Loucy (cell line): Measurements from ENCODE around the gene THSD8.
A peak's percentile ranks its signal among the peaks of the same experiment; 100 is the strongest.

ENCODE experiments used
- H2AFZ ChIP-seq: fragments of 200-600 bp; sonication (generic); 2 replicates; pipeline ENCODE4 v1.6.0; 2016; ENCODE audit warnings: antibody characterized with exemption, mild to moderate bottlenecking, low read length, moderate library complexity
- H3F3A ChIP-seq: fragments of 200-600 bp; 2 replicates; pipeline ENCODE4 v1.6.0; 2016; ENCODE audit warnings: antibody characterized with exemption, low read depth, mild to moderate bottlenecking
- H3K27me3 ChIP-seq: fragments of 200-600 bp; sonication (generic); 2 replicates; pipeline ENCODE4 v1.6.1; 2014; ENCODE audit warnings: low read length, mild to moderate bottlenecking; ENCODE audit not compliant: insufficient read depth, poor library complexity, severe bottlenecking
- H3K36me3 ChIP-seq: fragments of 200-600 bp; sonication (generic); 2 replicates; pipeline ENCODE4 v1.6.1; 2016; ENCODE audit warnings: low read length; ENCODE audit not compliant: insufficient read depth
- H3K4me1 ChIP-seq: fragments of 200-600 bp; sonication (generic); 2 replicates; pipeline ENCODE4 v1.5.1; 2014; ENCODE audit warnings: low read length, mild to moderate bottlenecking; ENCODE audit not compliant: insufficient read depth, poor library complexity, severe bottlenecking
- H3K4me2 ChIP-seq: fragments of 200-600 bp; sonication (generic); 2 replicates; pipeline ENCODE4 v1.6.0; 2014; ENCODE audit warnings: antibody characterized with exemption, low read length, low read depth, mild to moderate bottlenecking; ENCODE audit not compliant: poor library complexity, severe bottlenecking
- H3K4me3 ChIP-seq: fragments of 200-600 bp; sonication (generic); 2 replicates; pipeline ENCODE4 v1.5.1; 2014; ENCODE audit warnings: low read length, mild to moderate bottlenecking, mixed read lengths; ENCODE audit not compliant: poor library complexity, severe bottlenecking
- H3K79me2 ChIP-seq: fragments of 200-600 bp; sonication (generic); 2 replicates; pipeline ENCODE4 v1.6.1; 2014; ENCODE audit warnings: low read length; ENCODE audit not compliant: insufficient read depth
- H3K9ac ChIP-seq: fragments of 200-600 bp; sonication (generic); 2 replicates; pipeline ENCODE4 v1.6.0; 2014; ENCODE audit warnings: mild to moderate bottlenecking, low read depth, low read length, moderate library complexity; ENCODE audit not compliant: poor library complexity, severe bottlenecking
- H3K9me2 ChIP-seq: fragments of 200-600 bp; sonication (generic); replicated peaks from 2 replicates; pipeline ENCODE4 v1.6.1; 2016; ENCODE audit warnings: low read depth, low read length, mixed read lengths
- H3K9me3 ChIP-seq: fragments of 200-600 bp; sonication (generic); 2 replicates; pipeline ENCODE4 v1.6.1; 2014; ENCODE audit warnings: mild to moderate bottlenecking, antibody characterized with exemption, low read length, low read depth; ENCODE audit not compliant: insufficient read depth
- H4K20me1 ChIP-seq: fragments of 200-600 bp; sonication (generic); 2 replicates; pipeline ENCODE4 v1.6.0; 2014; ENCODE audit warnings: antibody characterized with exemption, low read length, mild to moderate bottlenecking; ENCODE audit not compliant: insufficient read depth, poor library complexity, severe bottlenecking
- EZH2phosphoT487 ChIP-seq: fragments of 200-600 bp; IDR thresholded peaks from 2 replicates; pipeline ENCODE4 v1.6.1; 2018; ENCODE audit warnings: antibody characterized with exemption, mild to moderate bottlenecking, moderate library complexity, borderline replicate concordance
- TF ChIP-seq, protein P1 (sequence below): fragments of 200-600 bp; sonication (generic); conservative IDR thresholded peaks from 2 replicates; pipeline ENCODE4 v1.5.1; 2014; ENCODE audit warnings: mild to moderate bottlenecking, antibody characterized with exemption, low read length

THSD8 gene

DNA sequence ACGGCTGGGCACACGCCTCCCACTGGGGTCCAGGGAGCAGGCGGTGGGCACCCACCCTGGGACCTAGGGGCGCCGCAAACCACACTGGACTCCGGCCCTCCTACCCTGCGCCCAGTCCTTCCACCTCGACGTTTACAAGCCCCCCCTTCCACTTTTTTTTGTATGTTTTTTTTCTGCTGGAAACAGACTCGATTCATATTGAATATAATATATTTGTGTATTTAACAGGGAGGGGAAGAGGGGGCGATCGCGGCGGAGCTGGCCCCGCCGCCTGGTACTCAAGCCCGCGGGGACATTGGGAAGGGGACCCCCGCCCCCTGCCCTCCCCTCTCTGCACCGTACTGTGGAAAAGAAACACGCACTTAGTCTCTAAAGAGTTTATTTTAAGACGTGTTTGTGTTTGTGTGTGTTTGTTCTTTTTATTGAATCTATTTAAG is 9.0 kb upstream of the THSD8 start:
- H2AFZ ChIP-seq, result peak overlapping the region; percentile 78
- H3K4me1 ChIP-seq, result peaks cover 35% of the 10 kb centered on the region
- no peaks in the 10 kb centered on the region for H4K20me1 ChIP-seq

DNA sequence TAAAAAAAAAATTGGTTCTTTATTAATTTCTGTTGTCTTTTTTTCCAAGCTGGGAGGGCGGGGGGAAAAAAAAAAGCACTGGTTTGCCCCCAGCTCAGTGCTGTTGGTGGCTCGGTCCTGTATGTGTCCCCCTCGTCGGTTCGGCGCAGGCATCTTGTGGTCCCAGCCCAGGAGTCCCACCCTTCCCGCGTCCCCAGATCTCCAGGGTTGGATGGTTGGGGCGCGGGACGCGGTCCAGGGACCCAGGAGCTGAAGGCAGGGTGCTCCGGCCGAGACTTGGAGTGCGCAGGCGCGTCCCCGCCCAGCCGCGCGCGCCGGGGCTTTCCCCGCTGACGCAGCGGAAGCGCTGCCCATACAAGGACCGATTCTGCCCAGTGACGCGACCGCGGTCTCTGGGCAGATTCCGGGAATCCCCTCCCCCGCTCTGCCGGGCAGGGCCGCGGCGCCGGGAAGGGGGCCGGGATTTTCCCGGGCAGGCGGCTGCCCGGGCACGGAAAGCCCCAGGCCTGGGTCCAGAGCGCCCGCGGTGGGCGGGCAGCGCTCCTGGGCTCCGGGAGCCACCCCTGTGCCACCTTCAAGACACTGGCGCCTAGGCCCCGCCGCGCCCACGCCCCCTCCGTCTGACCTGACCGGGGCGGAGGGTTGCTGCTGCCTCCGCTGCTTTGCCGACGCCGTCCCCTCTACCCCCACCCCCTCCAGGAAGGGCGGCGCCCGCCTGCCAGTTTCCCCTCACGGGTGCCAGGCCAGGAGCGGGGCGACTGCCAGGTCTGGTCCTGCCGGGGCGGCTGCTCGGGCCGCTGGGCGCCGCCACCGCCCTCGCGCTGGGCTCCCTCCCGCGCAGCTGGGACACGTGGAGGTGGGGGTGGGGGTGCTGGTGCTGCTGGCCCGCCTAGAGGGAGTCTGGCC is 8.3 kb upstream of the THSD8 start:
- Histone ChIP-seq H3K4me3 (peak overlapping the region; percentile 96), H3K9me2 (no peaks in the 10 kb centered on the region), H3K27me3 (no peaks in the 10 kb centered on the region), H3K4me2 (peak overlapping the region; percentile 96), H3K9ac (peak overlapping the region; percentile 94), H3K36me3 (no peaks in the 10 kb centered on the region), H3K79me2 (peaks cover 21% of the 10 kb centered on the region), H3K4me1 (peaks cover 35% of the 10 kb centered on the region), H3F3A (no peaks in the 10 kb centered on the region; the same call in 1 of the 2 replicates), H2AFZ (peak overlapping the region; percentile 78), H3K9me3 (no peaks in the 10 kb centered on the region), H4K20me1 (no peaks in the 10 kb centered on the region)
- TF ChIP-seq, protein P1, sequence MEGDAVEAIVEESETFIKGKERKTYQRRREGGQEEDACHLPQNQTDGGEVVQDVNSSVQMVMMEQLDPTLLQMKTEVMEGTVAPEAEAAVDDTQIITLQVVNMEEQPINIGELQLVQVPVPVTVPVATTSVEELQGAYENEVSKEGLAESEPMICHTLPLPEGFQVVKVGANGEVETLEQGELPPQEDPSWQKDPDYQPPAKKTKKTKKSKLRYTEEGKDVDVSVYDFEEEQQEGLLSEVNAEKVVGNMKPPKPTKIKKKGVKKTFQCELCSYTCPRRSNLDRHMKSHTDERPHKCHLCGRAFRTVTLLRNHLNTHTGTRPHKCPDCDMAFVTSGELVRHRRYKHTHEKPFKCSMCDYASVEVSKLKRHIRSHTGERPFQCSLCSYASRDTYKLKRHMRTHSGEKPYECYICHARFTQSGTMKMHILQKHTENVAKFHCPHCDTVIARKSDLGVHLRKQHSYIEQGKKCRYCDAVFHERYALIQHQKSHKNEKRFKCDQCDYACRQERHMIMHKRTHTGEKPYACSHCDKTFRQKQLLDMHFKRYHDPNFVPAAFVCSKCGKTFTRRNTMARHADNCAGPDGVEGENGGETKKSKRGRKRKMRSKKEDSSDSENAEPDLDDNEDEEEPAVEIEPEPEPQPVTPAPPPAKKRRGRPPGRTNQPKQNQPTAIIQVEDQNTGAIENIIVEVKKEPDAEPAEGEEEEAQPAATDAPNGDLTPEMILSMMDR, result no peak
- no peak for TF ChIP-seq EZH2phosphoT487

More for the DNA sequence above, 9.0 kb upstream of the THSD8 start:
- peak overlapping the region; percentile 94 for H3K9ac ChIP-seq
- H3K4me3 ChIP-seq, result peak overlapping the region; percentile 96
- H3K27me3 ChIP-seq, result no peaks in the 10 kb centered on the region
- H3K9me3 ChIP-seq, result no peaks in the 10 kb centered on the region
- H3K4me2 ChIP-seq, result peak overlapping the region; percentile 96
- no peaks in the 10 kb centered on the region; the same call in 1 of the 2 replicates for H3F3A ChIP-seq
- no peaks in the 10 kb centered on the region for H3K36me3 ChIP-seq
- TF ChIP-seq, protein P1, result no peak
- no peak for TF ChIP-seq EZH2phosphoT487
- no peaks in the 10 kb centered on the region for H3K9me2 ChIP-seq
- peaks cover 21% of the 10 kb centered on the region for H3K79me2 ChIP-seq

DNA sequence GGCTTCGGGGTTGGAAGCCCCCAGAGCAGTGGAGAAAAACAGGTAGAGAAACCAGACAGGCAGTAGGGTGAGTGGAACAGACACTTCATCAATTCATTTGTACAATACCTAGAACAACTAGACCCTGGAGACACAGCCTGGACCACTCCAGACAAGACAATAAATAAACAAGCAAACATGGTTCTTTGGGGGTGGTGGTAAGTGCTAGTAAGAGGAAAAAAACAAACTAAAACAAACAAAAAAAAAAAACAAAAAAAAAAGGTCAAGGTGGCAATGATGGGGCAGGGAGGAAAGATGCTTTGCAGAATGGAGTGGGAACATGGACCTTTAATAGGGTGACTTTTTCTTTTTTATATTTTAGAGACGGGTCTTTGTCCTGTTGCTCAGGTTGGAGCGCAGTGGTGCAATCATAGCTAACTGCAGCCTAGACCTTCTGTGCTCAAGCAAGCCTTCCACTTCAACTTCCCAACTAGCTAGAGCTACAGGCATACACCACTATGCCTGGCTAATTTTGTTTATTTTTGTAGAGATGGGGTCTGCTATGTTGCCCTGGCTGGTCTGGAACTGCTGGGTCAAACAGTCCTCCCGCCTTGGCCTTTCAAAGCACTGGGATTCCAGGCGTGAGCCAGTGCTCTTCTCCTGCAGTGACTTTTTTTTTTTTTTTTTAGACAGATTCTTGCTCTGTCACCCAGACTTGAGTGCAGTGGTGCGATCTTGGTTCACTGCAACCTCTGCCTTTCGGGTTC is 7.5 kb upstream of the THSD8 start:
- H3K36me3 ChIP-seq, result peaks cover under 1% of the 10 kb centered on the region; the same call in 1 of the 2 replicates
- no peaks in the 10 kb centered on the region for H3K9me2 ChIP-seq
- H3F3A ChIP-seq, result no peaks in the 10 kb centered on the region; the same call in 1 of the 2 replicates
- peaks cover 23% of the 10 kb centered on the region for H3K79me2 ChIP-seq
- no peaks in the 10 kb centered on the region for H3K9me3 ChIP-seq
- H3K4me3 ChIP-seq, result peak overlapping the region; percentile 96
- H3K4me1 ChIP-seq, result peaks cover 35% of the 10 kb centered on the region
- no peaks in the 10 kb centered on the region for H4K20me1 ChIP-seq
- H3K4me2 ChIP-seq, result peak overlapping the region; percentile 96
- H2AFZ ChIP-seq, result peak overlapping the region; percentile 78; the same call in 1 of the 2 replicates
- no peak for TF ChIP-seq EZH2phosphoT487
- TF ChIP-seq, protein P1, result no peak
- peak overlapping the region; percentile 94 for H3K9ac ChIP-seq
- no peaks in the 10 kb centered on the region for H3K27me3 ChIP-seq
